Nephron (organoid): ENCODE results near the gene BBOF1.
"Not testable (repeated sequence)": the region's sequence is repeated elsewhere in the genome, so short reads cannot be mapped to it uniquely, and the experiment has no call there.

Source experiments
- H3K27ac Mint-ChIP-seq, 3 experiments: 2 replicates each; pipeline ENCODE4 v1.8.0; 2020; ENCODE audit warnings: mixed read lengths in 3 of 3, mild to moderate bottlenecking in 2 of 3, moderate library complexity in 1 of 3
- H3K27me3 Mint-ChIP-seq: 2 replicates; pipeline ENCODE4 v1.8.0; 2021; ENCODE audit warnings: low read depth, mild to moderate bottlenecking, moderate library complexity, mixed read lengths
- H3K36me3 Mint-ChIP-seq: 2 replicates; pipeline ENCODE4 v1.8.0; 2020; ENCODE audit warnings: low read depth, mixed read lengths
- H3K4me1 Mint-ChIP-seq: 2 replicates; pipeline ENCODE4 v1.8.0; 2020; ENCODE audit warnings: mixed read lengths
- H3K4me3 Mint-ChIP-seq, 3 experiments: 2 replicates each; pipeline ENCODE4 v1.8.0; 2020; ENCODE audit warnings: mild to moderate bottlenecking in 3 of 3, mixed read lengths in 3 of 3, moderate library complexity in 2 of 3
- H3K9me3 Mint-ChIP-seq: 2 replicates; pipeline ENCODE4 v1.8.0; 2020; ENCODE audit warnings: mixed read lengths
- TF ChIP-seq, protein P1 (sequence below), 3 experiments: fragments of 200-600 bp; sonication (generic); IDR thresholded peaks; one replicate each; pipeline ENCODE4 v1.5.0; 2021; ENCODE audit warnings: antibody characterized with exemption in 3 of 3; ENCODE audit not compliant: unreplicated experiment in 3 of 3

The BBOF1 gene, protein sequence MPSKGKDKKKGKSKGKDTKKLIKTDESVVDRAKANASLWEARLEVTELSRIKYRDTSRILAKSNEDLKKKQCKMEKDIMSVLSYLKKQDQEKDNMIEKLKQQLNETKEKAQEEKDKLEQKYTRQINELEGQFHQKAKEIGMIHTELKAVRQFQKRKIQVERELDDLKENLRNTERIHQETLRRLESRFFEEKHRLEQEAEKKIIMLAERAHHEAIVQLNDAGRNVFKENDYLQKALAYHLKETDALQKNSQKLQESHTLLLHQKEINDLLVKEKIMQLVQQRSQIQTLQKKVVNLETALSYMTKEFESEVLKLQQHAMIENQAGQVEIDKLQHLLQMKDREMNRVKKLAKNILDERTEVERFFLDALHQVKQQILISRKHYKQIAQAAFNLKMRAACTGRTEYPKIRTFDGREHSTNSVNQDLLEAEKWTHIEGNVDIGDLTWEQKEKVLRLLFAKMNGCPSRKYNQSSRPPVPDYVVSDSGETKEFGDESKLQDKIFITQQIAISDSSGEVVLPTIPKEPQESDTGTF

DNA sequence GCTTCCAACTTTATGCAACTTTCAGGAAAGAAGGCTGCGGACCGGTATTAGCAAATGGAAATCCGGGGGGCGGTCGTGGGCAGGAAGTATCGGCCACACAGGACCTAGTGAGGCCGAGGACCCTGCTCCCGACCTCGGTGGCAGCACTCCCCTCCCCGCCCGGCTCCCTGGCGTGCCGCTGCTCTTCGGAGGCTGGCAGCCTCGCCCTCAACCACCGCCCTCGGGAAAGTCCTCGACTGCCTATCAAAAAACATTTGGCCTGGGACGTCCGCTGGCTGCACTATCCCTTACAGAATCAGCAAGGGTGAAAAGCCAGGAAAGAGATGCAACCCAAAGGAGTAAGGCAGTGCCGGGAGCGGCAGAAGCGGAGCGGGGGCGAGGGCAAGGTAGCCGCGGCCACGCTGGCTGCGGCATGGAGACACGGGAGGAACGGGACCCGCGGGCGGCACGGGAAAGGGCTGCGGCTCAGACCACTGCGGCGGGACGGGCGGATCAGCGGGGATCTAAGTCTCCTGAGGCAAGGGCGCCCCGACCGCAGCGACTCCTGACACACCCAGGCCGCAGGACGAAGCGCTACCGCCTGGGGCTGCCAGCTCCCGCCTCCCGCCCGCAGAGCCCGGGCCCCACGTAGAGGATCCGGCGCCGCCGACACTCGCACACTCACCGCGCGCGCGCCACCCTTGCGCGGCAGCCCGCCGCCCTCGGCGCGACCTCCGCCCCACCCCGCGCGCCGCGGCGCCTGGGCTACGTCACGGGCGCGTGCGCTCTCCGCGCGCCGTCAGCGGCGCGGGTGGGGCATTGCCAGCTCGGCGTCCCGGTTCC is at the start of gene BBOF1, which contains the start of gene ENTPD5:
Gene BBOF1 (plus strand): TSS at position 764 of the 822 bp plus-strand sequence. CDS start 130 bp downstream, outside the sequence.
Gene ENTPD5 (minus strand): TSS at position 703 of the 822 bp plus-strand sequence. CDS start 31,186 bp downstream, outside the sequence.
- Mint-ChIP-seq H3K4me3 (peak within 1 kb of the TSS; percentile 94 to 98 (median 97)), H3K9me3 (no peaks in the 10 kb centered on the region), H3K4me1 (peaks cover 7% of the 10 kb centered on the region), H3K27me3 (no peaks in the 10 kb centered on the region), H3K27ac (peak within 1 kb of the TSS; percentile 95 to 98 (median 97)), H3K36me3 (no peaks in the 10 kb centered on the region)
- TF ChIP-seq, protein P1, sequence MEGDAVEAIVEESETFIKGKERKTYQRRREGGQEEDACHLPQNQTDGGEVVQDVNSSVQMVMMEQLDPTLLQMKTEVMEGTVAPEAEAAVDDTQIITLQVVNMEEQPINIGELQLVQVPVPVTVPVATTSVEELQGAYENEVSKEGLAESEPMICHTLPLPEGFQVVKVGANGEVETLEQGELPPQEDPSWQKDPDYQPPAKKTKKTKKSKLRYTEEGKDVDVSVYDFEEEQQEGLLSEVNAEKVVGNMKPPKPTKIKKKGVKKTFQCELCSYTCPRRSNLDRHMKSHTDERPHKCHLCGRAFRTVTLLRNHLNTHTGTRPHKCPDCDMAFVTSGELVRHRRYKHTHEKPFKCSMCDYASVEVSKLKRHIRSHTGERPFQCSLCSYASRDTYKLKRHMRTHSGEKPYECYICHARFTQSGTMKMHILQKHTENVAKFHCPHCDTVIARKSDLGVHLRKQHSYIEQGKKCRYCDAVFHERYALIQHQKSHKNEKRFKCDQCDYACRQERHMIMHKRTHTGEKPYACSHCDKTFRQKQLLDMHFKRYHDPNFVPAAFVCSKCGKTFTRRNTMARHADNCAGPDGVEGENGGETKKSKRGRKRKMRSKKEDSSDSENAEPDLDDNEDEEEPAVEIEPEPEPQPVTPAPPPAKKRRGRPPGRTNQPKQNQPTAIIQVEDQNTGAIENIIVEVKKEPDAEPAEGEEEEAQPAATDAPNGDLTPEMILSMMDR (IDR thresholded peaks at IDR 0.05; ENCODE audit: unreplicated experiment in 3 of 3), result no peak

DNA sequence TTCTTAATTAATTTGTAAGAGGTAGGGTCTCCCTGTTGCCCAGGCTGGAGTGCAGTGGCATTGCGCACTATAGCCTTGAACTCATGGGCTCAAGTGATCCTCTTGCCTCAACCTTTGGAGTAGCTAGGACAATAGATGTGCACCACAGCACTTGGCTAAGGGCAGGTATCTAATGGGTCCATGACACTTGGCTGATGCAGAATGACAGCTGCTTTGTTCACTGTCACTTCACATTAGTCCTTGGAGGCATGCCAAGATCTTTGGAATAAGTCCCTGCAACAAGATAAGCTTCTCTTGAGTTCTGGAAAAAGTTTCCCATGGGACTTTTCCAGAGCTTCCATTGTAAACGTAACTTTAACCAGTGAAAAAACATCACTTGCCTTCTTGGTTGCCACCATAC is 45.7 kb upstream of the BBOF1 start:
- Mint-ChIP-seq H3K36me3 (peaks cover 34% of the 10 kb centered on the region), H3K4me1 (no peaks in the 10 kb centered on the region), H3K4me3 (no peak overlapping the region), H3K27me3 (no peaks in the 10 kb centered on the region), H3K9me3 (no peaks in the 10 kb centered on the region), H3K27ac (peak overlapping the region in 1 of 3 experiments; percentile 48)
- TF ChIP-seq, protein P1 (IDR thresholded peaks at IDR 0.05; ENCODE audit: unreplicated experiment in 3 of 3), result no peak

DNA sequence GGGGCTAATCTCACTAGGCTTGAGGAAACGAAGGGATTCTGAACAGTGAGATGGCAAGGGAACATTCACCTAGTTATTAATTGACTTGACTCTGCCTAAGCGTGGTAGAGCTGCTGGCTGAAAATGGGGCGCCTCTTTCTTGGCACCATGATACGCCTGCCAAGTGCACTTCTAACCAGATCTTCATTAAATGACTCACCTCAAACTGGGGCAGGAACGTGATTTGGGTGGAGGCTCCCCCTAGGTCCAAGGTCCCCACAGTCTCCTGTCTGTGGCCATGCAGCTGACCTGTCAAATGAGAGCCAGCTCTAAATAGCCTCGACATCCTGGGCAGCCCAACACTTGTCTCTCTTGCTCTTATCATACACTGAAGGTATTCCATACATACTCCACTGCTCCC is 43.0 kb upstream of the BBOF1 start:
- TF ChIP-seq, protein P1 (IDR thresholded peaks at IDR 0.05; ENCODE audit: unreplicated experiment in 3 of 3), result no peak
- no peak overlapping the region for H3K4me3 Mint-ChIP-seq
- no peaks in the 10 kb centered on the region for H3K4me1 Mint-ChIP-seq
- H3K36me3 Mint-ChIP-seq, result peaks cover 27% of the 10 kb centered on the region
- no peaks in the 10 kb centered on the region for H3K27me3 Mint-ChIP-seq
- H3K27ac Mint-ChIP-seq, result peak overlapping the region in 1 of 3 experiments; percentile 59
- no peaks in the 10 kb centered on the region for H3K9me3 Mint-ChIP-seq

DNA sequence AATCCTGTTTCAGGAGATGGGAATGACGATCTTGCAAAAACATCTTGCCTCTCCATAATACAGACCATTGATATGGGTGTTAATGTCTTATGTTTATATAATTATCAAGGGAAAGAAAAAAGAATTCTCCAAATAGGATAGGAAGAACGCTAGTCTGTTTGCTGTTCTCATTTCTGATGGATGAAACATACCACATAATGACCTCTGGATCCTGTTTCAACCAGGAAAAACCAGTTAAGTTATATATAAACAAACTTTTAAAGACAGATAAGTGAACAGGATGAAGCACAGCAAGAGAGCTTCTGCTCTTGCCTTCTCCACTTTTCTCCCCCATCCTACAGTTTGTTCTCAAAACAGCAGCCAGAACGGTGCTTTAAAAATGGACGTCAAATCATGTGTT is 41.3 kb upstream of the BBOF1 start:
- TF ChIP-seq, protein P1 (IDR thresholded peaks at IDR 0.05; ENCODE audit: unreplicated experiment in 3 of 3), result no peak
- peaks cover 14% of the 10 kb centered on the region for H3K36me3 Mint-ChIP-seq
- no peak overlapping the region for H3K4me3 Mint-ChIP-seq
- no peaks in the 10 kb centered on the region for H3K9me3 Mint-ChIP-seq
- H3K4me1 Mint-ChIP-seq, result no peaks in the 10 kb centered on the region
- no peak overlapping the region for H3K27ac Mint-ChIP-seq
- no peaks in the 10 kb centered on the region for H3K27me3 Mint-ChIP-seq

DNA sequence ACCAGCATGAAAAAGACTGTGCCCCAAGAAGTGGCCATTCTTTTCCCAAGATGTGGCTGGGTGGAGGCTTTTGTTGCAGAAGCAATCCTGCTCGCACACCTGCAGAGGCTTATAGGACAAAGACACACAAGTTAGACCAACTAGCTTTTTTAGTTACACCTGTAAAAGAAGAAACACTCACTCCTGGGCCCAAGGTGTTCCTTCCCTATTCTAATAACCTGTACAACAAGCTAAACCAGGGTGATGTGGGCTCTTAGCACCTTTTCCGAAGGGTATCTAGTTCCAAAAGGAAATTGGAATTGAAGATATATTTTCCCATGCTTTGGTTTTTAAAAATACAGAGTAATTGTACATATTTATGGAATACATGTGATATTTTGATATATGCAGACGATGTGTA is 31.1 kb upstream of the BBOF1 start:
- Mint-ChIP-seq H3K4me3 (no peak overlapping the region), H3K36me3 (peaks cover 29% of the 10 kb centered on the region), H3K4me1 (no peaks in the 10 kb centered on the region), H3K9me3 (no peaks in the 10 kb centered on the region), H3K27ac (no peak overlapping the region), H3K27me3 (no peaks in the 10 kb centered on the region)
- TF ChIP-seq, protein P1 (IDR thresholded peaks at IDR 0.05; ENCODE audit: unreplicated experiment in 3 of 3), result no peak

DNA sequence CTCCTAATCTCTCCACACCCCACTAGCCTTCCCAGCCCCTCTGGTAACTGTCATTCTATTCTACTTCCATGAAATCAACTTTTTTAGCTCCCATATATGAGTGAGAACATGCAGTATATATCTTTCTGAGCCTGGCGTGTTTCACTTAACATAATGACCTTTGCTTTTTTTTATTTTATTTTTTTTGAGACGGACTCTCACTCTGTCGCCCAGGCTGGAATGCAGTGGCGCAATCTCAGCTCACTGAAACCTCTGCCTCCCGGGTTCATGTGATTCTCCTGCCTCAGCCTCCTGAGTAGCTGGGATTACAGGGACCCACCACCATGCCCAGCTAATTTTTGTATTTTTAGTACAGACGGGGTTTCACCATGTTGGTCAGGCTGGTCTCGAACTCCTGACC is 30.5 kb upstream of the BBOF1 start:
- not testable (repeated sequence) for H3K27me3 Mint-ChIP-seq, H3K27ac Mint-ChIP-seq, H3K9me3 Mint-ChIP-seq, H3K4me3 Mint-ChIP-seq, H3K4me1 Mint-ChIP-seq
- H3K36me3 Mint-ChIP-seq, result peaks cover 29% of the 10 kb centered on the region
